NCI-H510A (cell line): ENCODE data around the gene KLLN.
"Not testable (repeated sequence)": the region's sequence is repeated elsewhere in the genome, so short reads cannot be mapped to it uniquely, and the experiment has no call there.

Source experiments
- DNase-seq: peaks from one replicate; lab custom pipeline; 2025; lab: John Stamatoyannopoulos, UW

KLLN gene, protein sequence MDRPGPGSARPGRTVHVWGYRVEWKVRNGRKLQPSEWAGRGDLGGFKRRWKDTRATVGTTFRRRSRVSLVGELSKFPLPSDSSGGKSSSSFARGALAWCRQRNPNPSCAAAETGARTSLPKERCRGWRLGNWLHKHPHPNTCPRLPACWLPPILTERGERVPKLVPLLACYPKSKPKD

DNA sequence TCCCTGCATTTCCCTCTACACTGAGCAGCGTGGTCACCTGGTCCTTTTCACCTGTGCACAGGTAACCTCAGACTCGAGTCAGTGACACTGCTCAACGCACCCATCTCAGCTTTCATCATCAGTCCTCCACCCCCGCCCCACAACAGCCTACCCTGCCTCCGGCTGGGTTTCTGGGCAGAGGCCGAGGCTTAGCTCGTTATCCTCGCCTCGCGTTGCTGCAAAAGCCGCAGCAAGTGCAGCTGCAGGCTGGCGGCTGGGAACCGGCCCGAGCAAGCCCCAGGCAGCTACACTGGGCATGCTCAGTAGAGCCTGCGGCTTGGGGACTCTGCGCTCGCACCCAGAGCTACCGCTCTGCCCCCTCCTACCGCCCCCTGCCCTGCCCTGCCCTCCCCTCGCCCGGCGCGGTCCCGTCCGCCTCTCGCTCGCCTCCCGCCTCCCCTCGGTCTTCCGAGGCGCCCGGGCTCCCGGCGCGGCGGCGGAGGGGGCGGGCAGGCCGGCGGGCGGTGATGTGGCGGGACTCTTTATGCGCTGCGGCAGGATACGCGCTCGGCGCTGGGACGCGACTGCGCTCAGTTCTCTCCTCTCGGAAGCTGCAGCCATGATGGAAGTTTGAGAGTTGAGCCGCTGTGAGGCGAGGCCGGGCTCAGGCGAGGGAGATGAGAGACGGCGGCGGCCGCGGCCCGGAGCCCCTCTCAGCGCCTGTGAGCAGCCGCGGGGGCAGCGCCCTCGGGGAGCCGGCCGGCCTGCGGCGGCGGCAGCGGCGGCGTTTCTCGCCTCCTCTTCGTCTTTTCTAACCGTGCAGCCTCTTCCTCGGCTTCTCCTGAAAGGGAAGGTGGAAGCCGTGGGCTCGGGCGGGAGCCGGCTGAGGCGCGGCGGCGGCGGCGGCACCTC lies at the start of gene KLLN, which contains the start of gene PTEN:
Gene KLLN (minus strand): TSS at position 481 of the 891 bp plus-strand sequence. CDS start 1,046 bp downstream, outside the sequence.
Gene PTEN (plus strand): TSS at position 573 of the 891 bp plus-strand sequence. CDS start 845 bp downstream, outside the sequence.
- DNase-seq = peak; percentile 89

DNA sequence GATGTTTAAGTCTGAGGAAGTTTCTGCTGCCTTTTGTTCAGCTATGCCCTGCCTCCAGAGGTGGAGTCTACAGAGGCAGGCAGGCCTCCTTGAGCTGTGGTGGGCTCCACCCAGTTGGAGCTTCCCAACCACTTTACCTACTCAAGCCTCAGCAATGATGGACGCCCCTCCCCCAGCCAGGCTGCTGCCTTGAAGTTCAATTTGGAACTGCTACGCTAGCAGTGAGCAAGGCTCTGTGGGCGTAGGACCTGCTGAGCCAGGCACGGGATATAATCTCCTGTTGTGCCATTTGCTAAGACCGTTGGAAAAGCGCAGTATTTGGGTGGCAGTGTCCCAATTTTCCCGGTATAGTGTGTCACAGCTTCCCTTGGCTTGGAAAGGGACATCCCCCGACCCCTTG lies 40.1 kb upstream of the KLLN start:
- not testable (repeated sequence) for DNase-seq

DNA sequence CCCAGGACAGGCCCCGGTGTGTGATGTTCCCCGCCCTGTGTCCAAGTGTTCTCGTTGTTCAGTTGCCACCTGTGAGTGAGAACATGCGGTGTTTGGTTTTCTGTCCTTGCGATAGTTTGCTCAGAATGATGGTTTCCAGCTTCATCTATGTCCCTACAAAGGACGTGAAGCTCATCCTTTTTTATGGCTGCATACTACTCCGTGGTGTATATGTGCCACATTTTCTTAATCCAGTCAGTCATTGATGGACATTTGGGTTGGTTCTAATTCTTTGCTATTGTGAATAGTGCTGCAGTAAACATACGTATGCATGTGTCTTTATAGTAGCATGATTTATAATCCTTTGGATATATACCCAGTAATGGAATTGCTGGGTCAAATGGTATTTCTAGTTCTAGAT lies 34.6 kb upstream of the KLLN start:
- DNase-seq = not testable (repeated sequence)

DNA sequence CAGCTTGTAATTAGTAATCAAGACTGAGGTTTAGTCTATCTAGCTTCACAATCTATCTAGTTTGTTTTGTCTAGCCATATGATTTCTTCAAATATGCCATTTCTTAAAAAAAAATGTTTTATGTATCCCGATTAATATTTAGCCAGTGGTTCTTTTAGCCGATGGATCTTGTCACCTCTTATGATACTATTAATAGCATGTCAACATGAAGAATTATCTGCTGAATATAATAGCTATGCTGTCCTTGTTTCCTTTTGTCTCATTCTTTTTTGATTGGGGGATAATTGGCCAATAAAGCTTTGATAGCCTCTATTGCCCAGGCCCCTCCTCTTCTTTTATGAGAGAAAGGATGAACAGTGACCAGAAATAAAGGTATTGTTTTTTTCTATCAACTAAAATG lies 32.9 kb upstream of the KLLN start:
- no peak for DNase-seq

DNA sequence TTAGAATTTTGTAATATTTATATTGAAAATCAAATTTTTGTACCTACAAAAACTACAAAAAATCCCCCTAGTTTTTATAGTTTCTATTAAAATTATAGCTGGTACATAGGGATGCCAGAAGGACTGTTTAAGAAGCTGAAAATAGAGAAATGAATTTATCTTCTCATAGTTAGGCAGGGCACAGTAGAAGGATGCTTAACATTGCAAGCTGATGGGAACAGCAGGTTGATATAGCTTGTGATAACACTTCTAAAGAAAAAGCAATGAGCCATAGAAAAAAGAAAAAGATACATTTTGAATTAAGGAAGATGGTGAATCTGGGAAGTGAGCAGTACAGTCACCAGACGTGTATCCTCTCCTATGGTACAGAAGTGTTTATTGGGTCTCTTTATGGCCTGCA lies 32.1 kb upstream of the KLLN start:
- no peak for DNase-seq

DNA sequence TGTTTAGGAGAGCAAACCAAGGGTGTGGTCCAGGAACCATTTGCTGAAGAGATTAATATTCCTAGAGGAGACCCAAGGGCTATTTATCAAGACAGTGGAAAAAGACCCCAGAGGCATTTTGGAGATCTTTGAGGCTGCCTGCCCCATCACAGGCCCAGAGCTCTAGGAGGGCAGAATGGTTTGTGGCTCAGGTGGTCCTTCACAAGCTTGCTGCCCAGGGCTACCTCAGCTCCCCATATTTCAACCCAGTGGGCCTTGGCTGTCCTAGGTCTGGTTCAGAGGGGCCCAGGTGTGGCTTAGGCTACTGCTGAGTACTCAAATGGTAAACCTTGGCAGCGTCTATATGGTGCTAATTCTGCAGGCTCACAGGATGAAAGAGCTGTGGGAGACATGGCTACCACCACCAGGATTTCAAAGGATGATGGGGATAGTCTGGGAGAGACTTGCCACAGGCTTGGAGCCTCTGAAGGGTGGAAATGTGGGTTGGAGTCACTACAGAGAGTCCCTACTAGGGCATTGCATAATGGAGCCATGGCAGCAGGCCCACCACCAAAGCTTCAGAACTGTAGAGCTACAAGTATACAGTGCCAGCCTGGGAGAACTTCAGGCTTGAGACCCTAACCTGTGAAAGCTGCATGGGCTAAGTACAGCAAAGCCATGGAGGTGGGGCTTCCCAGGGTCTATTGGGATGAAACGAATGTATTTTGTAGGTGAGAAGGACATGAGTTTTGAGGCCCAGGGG lies 24.4 kb upstream of the KLLN start:
- DNase-seq = no peak

DNA sequence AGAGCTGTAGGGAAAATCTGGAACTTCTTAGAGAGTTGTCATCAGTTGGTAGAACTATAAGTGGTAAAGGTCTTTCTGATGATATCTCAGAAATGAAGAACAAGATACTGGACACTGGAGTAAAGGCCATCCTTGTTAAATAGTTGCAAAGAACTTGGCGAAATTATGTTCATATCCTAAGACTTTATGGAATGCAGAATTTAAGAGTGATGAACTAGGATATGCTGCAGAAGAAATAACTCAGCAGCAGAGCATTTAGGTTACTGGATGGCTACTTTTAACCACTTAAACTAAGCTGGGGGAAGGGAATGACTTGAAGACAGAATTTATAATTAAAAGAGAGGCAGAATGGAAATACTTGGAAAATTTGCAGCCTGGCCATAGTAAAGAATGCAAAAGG lies 23.8 kb upstream of the KLLN start:
- no peak for DNase-seq

DNA sequence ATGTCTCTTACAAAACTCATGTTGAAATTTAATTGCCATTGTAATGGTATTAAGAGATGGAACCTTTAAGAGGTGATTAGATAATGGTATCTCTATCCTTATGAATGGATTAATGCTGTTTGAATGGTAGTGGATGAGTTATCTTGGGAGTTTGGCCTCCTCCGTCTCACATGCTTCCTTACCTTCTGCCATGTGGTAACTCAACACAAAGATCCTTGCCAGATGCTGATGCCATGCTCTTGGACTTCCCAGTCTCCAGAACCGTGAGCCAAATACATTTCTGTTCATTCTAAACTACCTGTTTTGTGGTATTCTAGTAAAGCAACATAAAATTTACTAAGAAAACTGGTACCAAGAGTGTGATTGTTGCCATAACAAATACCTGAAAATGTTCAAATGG lies 23.3 kb upstream of the KLLN start:
- no peak for DNase-seq

DNA sequence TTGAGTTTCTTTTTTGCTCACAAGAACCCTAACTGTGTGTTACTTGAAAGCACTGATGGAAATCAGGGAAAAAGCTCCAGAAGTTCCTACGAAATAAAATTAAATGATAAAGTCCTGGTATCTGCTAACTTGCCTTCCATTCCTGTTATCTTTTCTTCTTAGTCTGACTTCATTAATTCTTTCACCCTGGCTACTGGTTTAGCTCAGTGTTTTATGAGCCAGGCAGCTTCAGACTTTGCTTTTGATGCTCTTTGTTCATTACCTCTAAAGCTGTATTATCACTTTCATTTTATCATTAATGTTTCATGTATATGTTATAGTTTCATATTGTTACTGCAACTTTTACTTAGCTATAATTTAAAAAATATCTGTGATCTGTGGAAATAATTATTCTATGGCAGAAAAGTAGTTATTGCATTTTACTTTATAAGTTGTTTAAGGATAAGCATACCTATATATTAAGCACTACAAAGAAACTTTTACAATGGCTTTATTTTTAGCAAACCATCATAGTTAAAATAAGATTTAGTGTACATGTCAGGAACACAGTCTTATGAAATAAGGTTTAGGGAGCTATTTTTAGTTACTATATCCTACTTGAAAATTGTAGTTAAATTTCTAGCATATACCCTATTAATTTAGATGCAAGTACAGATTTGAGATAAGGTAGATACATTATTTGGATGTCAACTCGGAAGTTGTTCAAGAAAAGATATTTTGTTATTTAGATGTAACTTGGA lies 19.4 kb upstream of the KLLN start:
- no peak for DNase-seq

DNA sequence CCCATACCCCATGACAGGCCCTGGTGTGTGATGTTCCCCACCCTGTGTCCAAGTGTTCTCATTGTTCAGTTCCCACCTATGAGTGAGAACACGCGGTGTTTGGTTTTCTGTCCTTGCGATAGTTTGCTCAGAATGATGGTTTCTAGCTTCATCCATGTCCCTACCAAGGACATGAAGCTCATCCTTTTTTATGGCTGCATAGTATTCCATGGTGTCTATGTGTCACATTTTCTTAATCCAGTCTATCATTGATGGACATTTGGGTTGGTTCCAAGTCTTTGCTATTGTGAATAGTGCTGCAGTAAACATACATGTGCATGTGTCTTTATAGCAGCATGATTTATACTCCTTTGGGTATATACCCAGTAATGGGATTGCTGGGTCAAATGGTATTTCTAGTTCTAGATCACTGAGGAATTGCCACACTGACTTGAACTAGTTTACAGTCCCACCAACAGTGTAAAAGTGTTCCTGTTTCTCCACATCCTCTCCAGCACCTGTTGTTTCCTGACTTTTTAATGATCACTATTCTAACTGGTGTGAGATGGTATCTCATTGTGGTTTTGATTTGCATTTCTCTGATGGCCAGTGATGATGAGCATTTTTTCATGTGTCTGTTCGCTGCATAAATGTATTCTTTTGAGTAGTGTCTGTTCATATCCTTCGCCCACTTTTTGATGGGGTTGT lies 18.2 kb upstream of the KLLN start:
- DNase-seq = not testable (repeated sequence)

DNA sequence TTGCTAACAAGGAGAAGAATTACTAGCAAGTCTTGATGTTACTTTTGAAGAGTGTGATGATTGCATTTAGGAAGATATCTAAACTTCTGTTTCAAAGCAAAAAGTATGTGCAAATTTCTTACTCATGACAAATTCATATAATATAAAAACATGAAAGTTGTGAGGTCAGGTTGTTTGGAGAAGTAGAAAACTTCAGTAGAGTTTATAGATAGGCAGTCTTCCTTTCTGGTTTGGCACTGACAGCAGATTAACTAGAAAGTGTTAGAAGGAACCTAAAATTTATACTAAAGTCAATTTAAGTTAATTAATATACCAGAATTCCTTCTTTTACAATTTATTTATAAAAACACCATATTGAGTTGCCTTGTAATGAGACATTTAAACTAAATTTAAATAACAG lies 17.0 kb upstream of the KLLN start:
- DNase-seq = no peak

DNA sequence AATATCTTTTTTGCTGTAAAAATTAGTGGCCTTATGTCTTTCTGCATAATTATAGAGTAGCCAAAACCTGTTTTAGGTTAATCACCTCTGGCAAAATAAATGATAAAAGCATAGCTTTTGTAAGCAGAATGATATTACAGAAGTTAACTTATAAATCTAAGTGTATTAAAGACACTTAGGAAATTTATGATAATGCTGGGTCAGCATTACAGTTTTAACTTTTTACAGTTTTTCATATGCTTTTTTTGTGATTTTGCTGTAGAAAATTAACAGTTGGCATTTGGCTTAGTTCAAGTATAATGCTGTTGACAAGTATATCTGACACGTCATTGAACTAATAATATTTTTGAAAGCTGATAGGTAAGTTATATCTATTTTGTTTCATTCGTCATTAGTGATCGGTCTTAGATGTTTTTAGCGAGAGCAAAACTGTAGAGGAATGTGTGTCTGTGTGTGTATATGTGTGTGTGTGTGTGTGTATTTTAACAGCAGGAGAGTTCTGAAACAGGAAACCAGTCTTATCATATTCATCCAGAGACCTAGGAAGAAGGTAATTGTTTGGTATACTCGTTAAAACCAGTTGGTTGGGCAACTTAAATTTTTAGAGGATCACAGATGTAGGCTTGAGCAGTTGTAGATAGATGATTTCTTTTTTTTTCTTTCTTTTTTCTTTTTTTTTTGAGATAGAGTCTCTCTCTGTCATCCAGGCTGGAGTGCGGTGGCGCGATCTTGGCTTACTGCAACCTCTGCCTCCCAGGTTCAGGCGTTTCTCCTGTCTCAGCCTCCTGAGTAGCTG lies 15.5 kb upstream of the KLLN start:
- no peak for DNase-seq

DNA sequence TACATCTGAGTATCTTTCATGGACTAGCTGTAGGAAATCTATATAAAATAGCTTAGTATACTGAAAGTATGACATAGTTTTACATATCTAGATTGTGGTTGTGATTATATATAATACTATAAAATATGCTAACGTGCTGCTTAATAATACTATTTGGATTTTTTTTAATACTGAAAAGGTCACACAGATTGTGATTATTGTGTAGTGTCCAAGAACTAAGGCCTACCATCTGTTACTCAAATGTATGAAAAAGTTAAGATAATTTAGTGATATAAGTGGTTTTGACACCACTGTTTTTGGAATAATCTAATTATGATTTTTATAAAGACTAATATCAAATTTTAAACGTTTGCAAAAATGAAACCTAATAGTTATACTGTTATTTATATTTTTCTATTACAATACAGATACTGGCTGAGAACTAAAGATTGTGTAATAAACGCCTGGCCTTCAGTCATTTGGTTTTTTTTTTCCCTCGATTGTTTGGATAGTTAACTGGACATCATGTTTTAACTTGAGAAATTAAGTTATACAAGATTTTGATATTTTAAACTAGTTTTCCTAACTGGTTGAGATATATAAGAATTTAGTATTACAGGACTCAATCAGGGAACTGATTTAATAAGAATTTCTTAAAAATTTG lies 12.7 kb upstream of the KLLN start:
- no peak for DNase-seq

DNA sequence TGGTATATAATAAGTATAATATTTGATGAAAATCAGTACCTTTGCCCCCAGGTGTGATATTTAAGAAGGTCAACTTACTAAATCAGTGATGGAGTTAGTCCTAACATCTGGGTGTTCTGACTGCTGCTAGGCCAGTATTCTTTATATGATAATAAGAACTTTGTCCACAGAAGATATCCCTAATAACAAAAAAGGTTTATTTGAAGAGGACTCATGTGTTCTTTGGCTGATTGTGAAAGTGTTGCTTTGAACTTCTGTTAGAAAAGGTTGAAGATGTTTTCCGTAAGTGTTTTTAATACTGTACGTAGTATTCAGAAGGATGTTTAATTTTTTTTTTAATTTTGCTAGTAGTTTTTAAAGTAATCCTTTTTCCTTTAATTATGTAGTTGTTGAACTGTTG lies 10.3 kb upstream of the KLLN start:
- DNase-seq = no peak

DNA sequence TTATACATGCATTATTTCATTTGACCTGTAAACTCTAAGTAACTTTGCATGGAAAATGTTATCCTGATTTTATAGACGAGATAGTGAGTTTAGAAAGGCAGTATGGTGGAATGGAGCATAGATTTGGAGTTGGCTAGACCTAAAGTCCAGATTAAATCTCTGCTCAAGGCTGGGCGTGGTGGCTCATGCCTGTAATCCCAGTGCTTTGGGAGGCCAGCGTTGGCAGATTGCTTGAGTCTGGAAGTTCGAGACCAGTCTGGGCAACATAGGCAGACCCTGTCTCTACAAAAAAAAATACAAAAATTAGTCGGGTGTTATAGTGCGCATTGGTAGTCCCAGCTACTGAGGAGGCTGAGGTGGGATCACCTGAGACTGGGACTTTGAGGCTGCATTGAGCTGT lies 9.5 kb upstream of the KLLN start:
- DNase-seq = no peak

DNA sequence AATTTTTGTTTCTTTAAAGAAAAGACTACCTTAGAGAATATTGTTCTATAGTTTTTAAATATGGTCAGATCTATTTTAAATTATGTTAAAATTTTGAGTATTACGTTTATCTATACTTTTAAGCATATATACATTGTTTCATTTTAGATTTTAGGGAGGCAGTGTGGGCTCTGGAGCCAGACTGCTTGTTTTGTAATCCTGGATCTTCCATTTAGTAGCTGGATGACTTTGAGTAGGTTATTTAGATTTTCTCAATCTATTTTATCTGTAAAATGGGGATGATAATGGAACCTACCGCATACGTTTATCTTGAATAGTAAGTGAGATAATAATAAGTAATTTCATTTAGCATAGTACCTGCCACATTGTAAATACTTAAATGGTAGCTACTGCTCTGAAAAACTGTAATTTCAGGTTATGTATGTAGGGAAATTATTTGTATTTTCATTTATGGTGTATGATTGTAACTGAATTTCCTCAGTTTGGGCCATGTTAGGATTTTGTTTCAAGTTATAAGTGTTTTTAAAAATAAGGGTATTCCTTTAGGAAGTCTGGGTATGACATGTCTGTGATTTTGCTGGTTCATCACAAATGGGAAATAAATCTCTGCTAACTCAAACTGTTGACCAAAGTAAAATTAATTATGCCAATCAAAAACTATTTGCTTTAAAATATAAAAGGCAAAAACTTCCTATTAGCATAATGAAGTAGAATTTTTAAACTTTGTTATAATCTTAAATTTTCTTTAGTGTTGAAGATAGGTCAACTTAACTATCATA lies 6.6 kb upstream of the KLLN start:
- DNase-seq = no peak

DNA sequence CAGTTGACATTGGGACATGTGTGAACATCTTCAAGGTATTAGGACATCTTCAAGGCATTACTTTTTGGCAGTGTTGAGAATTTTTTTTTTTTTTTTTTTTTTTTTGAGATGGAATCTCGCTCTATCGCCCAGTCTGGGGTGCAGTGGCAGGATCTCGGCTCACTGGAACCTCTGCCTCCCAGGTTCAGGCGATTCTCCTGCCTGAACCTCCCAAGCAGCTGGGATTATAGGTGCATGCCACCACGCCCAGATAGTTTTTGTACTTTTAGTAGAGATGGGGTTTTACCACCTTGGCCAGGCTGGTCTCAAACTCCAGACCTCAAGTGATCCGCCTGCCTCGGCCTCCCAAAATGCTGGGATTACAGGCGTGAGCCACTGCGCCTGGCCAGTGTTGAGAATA lies 5.8 kb upstream of the KLLN start:
- DNase-seq = not testable (repeated sequence)

DNA sequence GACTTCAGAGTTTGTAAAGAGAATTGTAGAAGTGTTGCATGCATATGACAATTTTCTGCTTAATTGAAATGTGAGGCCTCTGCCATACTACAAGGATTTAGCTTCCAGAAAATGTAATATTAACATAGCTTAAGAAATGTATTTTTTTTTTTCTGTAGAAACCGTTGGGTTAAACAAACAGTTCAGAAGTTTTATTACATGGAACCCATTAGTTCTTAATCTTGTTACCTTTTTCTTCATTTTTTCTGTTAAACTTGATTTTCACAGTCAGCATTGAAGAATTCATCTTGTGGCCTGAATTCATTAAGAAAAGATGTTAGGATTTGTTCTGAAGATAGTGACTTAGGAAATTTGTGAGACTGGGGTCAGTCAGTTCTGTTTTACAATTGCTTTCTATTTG lies 4.9 kb upstream of the KLLN start:
- no peak for DNase-seq

DNA sequence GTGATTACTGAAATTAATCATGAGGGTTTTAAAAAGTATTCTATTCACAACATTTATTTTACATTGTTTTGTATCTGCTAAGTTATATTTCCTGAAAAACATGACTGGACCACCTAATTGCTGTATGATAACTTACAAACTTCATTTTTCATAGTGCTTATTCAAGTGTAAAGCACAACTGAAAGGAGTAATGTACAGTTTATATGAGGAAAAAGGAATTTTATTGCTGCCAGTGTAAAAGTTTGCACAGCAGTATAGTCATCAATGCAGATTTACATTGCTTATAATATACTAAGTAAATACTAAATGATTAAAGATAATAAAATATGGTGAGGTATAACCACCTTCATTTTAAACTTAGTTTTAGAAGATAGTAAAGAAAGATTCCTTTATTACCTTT lies 4.1 kb upstream of the KLLN start:
- DNase-seq = no peak
